CD4-positive, alpha-beta T cell treated with Interleukin-4 for 4 hours (primary cell): Measurements from ENCODE around the gene TMEM190.
"Not testable (repeated sequence)": the region's sequence is repeated elsewhere in the genome, so short reads cannot be mapped to it uniquely, and the experiment has no call there.

ENCODE experiments used
- DNase-seq: peaks from one replicate; pipeline ENCODE4 v3.0.0-alpha.2; 2020

Gene TMEM190

DNA sequence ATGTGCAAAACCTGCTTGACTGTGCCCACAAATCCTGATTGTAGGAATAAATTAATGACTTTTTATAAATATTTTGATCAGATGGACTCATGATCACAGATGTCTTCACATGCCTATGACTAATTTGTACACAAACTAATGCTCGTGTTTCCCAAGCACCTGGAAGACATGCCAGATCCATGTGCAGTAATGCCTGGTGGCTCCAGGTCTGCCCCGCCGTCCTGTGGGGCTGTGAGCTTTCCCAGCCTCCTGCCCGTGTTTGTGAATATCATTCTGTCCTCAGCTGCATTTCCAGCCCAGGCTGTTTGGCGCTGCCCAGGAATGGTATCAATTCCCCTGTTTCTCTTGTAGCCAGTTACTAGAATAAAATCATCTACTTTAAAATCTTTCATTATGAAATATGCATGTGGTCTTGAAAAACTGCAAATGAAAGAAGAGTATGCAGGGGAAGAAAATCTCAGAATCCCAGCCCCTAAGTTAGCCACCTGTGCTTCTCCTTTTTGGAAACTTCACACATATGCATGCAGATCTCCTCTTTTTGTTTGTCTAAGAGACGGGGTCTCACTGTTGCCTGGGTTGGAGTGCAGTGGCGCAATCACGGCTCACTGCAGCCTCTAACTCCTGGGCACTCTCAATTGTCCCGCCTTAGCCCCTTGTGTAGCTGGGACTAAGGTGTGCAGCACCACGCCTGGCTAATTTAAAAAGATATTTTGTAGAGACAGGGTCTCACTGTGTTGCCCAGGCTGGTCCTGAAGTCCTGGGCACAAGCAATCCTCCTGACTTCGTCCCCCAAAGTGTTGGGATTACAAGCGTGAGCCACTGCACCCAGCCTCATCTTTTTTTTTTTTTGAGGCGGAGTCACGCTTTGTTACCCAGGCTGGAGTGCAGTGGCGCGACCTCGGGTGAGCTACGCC, 15.3 kb downstream of the TMEM190 start:
- no peak for DNase-seq

GRCh38 chr19:55392820-55393761, 16.5 kb downstream of the TMEM190 start:
- no peak for DNase-seq

GRCh38 chr19:55398200-55398925, 21.7 kb downstream of the TMEM190 start:
- no peak for DNase-seq

DNA sequence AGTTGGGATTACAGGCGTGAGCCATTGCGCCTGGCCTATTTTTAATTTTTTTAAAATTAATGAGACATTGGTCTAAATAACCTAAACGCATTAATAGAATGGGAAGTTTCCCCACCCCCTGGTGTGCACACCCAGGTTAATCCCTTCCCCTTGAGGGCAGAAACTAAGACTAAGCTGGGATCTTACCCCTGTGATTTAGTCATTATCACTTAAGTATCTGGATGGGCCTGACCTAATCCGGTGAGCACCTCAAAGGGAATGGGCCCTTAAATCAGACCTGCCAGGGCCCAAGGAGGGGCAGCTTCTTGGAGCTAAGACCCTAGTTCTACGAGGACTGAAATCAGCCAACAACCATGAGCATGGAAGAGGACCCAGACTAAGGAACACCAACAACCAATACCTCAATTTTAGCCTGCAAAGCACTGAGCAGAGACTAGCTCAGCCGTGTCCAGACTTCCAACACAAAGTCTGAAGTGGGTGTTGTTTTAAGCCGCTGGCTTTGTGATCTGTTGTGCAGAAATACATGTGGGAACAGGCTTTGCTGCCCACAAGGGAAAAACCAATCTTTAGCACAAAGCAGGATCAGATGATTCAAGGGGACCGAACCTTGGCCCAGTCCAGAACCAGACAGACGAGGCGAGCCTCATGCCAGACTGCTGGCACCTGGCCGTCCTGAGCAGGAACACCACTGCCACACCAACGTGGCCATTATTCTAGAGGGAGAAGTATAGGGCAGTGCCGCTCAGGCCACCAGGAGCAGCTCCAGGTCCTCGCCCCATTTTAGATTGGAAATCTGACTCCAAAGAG, 23.9 kb downstream of the TMEM190 start:
- no peak for DNase-seq

DNA sequence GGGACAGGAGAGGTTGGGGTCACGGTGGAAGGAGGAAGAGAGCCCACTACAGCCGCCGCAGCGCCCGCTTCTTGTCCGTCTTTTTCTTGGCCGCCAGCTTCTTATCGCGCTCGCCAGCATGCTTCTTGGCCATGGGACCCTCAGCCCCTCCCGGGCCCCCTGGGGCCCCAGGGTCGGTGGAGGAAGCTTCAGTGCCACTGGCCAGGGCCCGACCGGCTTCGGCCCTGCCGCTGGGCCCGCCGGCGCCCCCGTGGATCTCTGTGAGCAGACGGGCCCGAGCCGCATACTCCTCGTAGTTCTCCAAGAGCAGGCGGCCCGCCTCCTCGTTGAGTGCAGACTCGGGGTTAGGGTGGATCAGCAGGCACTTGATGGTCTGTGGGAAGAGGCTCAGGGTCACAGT, 24.8 kb downstream of the TMEM190 start:
- DNase-seq: not testable (repeated sequence)

DNA sequence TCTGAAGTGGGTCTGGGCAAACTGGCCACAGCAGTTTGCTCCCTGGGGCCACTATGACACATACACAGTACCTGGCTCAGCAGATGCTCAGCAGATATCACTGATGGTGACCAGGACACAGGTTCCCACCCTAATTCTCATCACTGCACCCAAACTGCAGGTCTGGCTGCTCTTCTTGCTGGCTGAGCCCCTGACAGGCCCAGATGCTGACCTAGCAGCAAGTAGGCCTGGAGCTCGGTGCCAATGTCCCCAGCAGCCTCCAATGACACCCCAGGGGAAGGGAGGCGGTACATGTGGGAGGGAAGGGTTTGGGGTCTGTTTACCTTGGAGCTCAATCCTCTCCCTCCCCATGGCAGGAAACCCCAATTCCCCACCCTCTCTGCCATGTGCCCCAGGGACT, 25.9 kb downstream of the TMEM190 start:
- no peak for DNase-seq

DNA sequence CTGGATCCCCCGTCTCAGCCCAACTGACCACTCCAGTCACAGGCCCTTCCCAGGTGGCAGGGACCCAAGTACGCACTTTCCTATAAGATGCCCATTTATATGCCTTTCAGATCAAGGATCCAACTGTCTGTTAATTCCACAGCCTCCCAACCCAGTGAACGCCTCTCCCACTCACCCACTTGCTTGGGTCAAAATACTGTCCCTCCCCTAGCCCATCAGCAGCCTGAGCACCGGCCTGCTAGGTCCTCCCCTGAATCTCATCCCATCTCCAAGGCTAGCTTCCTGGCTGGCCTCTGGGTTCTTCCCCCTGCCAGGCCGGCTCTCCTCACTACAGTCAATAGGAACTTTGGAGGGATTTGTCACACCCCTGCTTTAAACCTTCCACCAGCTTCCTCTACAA, 29.0 kb downstream of the TMEM190 start:
- DNase-seq: no peak

DNA sequence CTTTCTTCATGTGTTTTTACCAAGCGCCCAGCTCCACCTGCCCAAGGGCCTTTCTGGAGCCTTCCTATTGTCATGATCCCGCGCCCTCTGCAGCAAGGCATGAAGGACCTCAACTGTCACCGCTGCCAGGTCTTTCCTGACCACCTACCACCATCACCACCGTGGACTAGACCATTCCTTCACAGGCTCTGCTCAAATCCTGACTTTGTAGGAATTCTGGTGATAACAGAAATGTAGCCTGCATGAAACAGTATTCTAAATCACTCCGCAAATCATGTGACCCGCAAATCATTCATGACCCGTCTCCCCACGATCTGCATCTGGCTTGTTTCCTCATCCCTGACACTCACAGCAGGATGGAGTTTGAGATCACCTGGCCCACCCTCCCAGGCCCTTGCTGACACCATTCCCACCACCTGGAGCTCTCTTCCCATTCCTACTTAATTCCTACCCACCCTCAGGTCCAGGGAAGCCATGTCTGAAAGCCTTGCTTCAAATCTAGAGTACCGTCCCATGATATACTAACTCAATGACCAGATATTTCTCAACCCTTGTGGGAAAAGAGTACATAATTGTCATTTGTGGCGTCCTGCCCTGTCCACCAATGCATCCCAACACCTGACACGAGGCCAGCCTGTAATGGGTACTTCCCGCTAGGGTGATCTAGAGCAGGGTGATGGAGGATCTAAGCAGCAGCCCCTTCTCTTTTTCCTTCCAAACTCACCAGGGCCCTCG, 29.6 kb downstream of the TMEM190 start:
- no peak for DNase-seq

- no peak for DNase-seq
Observed at GRCh38 chr19:55406826-55407549, 30.4 kb downstream of the TMEM190 start.

GRCh38 chr19:55407550-55407799, 30.8 kb downstream of the TMEM190 start, which contains the start of gene UBE2S:
Gene UBE2S (minus strand): TSS chr19:55407788. CDS start chr19:55407589, 199 bp downstream.
- DNase-seq: not testable (repeated sequence)

GRCh38 chr19:55407800-55408532, 31.3 kb downstream of the TMEM190 start:
- peak; percentile 99 for DNase-seq

GRCh38 chr19:55408533-55408872, 31.9 kb downstream of the TMEM190 start:
- no peak for DNase-seq

GRCh38 chr19:55409179-55409578, 32.6 kb downstream of the TMEM190 start:
- DNase-seq: not testable (repeated sequence)

DNA sequence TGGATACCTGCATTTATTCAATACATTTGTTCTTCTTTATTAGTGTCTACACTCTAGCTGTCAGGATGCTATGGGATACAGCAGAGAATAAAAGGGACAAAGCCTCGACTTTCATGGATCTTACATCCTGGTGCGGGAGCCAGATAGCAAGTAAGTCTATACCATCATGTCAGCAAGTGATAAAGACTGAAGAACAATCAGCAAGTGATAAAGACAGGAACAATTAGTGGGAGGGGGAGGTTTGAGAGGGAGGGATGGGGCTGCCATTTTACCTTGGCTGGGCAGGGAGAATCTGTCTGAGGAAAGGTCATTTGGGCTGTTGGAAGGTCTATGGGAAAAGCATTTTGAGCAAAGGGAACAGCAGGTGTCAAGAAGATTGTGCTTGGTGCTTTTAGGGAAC, 33.5 kb downstream of the TMEM190 start:
- no peak for DNase-seq

- peak; percentile 61 for DNase-seq
Observed at GRCh38 chr19:55418185-55418584, 41.6 kb downstream of the TMEM190 start.

- DNase-seq: no peak
Observed at GRCh38 chr19:55419103-55419502, 42.5 kb downstream of the TMEM190 start.

DNA sequence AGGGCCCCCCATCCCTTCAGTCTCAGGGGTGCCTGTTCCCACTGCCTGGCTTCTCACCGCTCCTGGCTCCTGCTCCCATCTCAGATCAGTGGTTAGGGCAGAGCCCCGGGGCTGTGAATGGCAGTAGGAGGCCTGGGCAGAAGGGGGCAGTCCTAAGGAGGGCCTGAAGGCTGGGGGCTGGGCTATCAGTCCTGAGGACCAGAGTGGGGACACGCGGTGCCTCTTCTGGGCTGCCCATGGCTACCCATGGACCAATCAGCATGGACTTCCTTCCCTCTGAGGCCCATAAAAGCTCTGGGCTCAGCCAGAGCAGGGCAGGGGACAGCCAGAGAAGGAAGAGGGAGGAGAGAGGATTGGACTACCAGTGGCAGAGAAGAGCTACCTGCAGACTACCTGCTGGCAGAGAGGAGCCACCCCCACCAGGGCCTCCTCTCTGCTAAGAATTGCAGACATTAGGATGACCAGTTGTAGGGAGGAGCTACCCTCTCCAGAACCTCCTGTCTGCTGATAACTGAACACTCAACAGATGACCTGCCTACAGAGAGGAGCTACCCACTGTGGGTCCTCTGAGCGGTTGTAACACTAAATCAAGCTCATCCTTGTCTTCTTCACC, 43.1 kb downstream of the TMEM190 start:
- DNase-seq: no peak

DNA sequence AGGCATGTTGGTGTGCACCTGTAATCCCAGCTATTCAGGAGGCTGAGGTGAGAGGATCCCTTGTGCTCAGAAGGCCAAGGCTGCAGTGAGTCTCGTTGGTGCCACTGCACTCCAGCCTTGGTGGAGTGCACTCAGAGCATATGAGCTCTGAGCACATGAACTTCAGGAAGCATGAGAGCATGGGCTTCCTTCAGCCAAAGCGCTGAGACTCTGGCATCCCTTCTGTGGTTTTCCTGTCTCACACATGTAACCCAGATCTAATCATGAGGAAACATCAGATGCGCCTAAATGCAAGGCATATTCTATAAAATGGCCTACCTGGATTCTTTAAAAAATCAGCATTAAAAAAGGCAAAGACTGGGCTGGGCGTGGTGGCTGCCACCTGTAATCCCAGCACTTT, 44.7 kb downstream of the TMEM190 start:
- DNase-seq: peak; percentile 51

DNA sequence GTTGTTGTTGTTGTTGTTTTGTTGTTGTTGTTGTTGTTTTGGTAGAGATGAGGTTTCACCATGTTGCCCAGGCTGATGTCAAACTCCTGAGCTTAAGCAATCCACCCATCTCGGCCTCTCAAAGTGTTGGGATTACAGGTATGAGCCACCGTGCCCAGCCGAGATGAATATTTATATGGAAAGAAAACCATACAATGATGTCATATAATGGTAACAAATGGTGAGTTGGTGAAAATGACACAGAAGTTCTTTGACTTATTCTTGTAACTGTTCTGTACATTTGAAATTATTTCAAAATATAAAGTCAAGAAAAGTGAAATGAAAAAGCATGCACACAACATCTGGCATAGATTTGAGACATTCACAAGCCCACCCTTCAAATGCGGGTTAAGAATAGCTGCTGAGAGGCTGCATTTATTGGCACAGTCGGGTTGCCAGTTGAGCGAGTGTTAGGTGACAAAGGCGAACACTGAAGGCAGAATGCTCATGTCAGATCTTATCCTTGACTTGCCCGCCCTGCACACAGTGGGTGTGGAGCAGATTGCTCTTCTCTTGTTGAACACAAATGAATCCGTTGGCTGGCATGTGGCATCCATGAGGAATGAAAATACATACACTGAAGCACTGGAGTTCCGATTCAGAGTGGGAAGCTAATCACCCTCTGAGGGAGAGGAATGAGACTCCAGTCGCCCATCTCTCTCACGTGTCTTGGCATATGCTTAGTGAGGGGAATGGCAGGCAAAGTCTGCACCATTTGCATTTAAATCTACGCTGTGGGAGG, 46.8 kb downstream of the TMEM190 start:
- DNase-seq: no peak
